Adrenal gland (tissue), 12 donors: ENCODE results near the gene NSL1. TPM values are rescaled to one million over a fixed set of nuclear protein-coding genes. Genes with fewer than 3 reads are reported as not detected.

Experiments used
- DNase-seq, 7 donors: peaks; one replicate each; pipeline ENCODE4 v3.0.0-alpha.2; 2019 to 2020
- H3K27ac ChIP-seq, 5 donors: fragments of 200-600 bp; sonication (generic) in 4 of 5; 1 replicate in 3 of 5; 2 replicates in 2 of 5; pipeline versions ENCODE4 v1.5.1 to v1.8.0; 2016 to 2020; ENCODE audit warnings: mild to moderate bottlenecking in 1 of 5
- H3K27me3 ChIP-seq: fragments of 200-600 bp; 2 replicates; pipeline ENCODE4 v1.8.0; 2021
- H3K36me3 ChIP-seq, 2 donors: fragments of 200-600 bp; replicated peaks in 1 of 2; 1 replicate in 1 of 2; 2 replicates in 1 of 2; pipeline versions ENCODE4 v1.5.1 to v1.8.0; 2018 to 2022
- H3K4me1 ChIP-seq, 2 donors: fragments of 200-600 bp; replicated peaks in 1 of 2; 1 replicate in 1 of 2; 2 replicates in 1 of 2; pipeline versions ENCODE4 v1.5.1 to v1.8.0; 2018 to 2021
- H3K4me3 ChIP-seq, 4 donors: fragments of 200-600 bp; sonication (generic) in 3 of 4; one replicate each; pipeline ENCODE4 v1.5.1; 2016 to 2018
- H3K9me3 ChIP-seq, 3 donors: fragments of 200-600 bp; sonication (generic) in 1 of 3; replicated peaks in 1 of 3; 1 replicate in 2 of 3; 2 replicates in 1 of 3; pipeline versions ENCODE4 v1.5.1 to v1.8.0; 2016 to 2021
- CTCF ChIP-seq, 6 experiments: fragments of 450-650 bp in 4 of 6; fragments of 200-600 bp in 2 of 6; sonication (generic) in 1 of 6; IDR thresholded peaks; 1 replicate in 5 of 6; 2 replicates in 1 of 6; pipeline versions ENCODE4 v1.5.1 to v1.8.0; 2016 to 2021; ENCODE audit warnings: antibody characterized with exemption in 6 of 6, mild to moderate bottlenecking in 2 of 6, moderate library complexity in 1 of 6
- POLR2A ChIP-seq, 2 donors: fragments of 450-650 bp; IDR thresholded peaks; one replicate each; pipeline ENCODE4 v1.6.1; 2017; ENCODE audit warnings: antibody characterized with exemption in 2 of 2, mild to moderate bottlenecking in 2 of 2, moderate library complexity in 1 of 2
- WGBS, 4 donors: extraction: QIAGEN DNeasy Blood & Tissue Kit in 2 of 4; methylation state at CpG; one replicate each; pipeline versions ENCODE4 v1.1.5 to v1.1.7; 2013 to 2017; 5-methylcytosine and 5-hydroxymethylcytosine counted together
- intact Hi-C, 2 donors: fragments of 100-400 bp; cut with DNase I; formaldehyde crosslinking; loops; one replicate each; pipeline versions ENCODE4 v1.14.1 to v1.15.0; 2022 to 2023
- polyA plus RNA-seq, 3 donors: library from polyadenylated mRNA; stranded (reverse); fragments of 200-250 nt in 2 of 3; fragments of 350-450 nt in 1 of 3; fragmentation: Illumina TruSeq in 1 of 3; extraction: RNeasy Lipid Tissue Mini Kit (QIAGEN cat#74804) in 1 of 3; gene quantifications; one replicate each; pipeline ENCODE4 v1.2.3, GENCODE V29; 2013 to 2014
- total RNA-seq, 9 donors: library from RNA; depleted of rRNA in 4 of 9; stranded (reverse); fragments of >200 nt in 4 of 9; fragments of 120-200 nt in 1 of 9; fragmentation: NEBNext Ultra II Directional in 1 of 9; extraction: Animal tissue kit (Norgen Biotek cat#: 25700) in 1 of 9; gene quantifications; one replicate each; pipeline versions ENCODE4 v1.1.0 to v1.2.4, GENCODE V29; 2013 to 2023
- donor health status: healthy with polysubstance abuse.
- donor health status: Bipolar disorder and iron deficiency.
- donor health status: DM: yes; HTN: yes; CAD: no.
- donor health status: DM: no; HTN: no; CAD: no.
- donor health status: DM: no; HTN: no; CAD: no.
- donor health status: DM: yes; HTN: yes; CAD: no.

Gene NSL1
- total and polyA plus RNA-seq, 12 donors: 10.6 to 90.9 (median 29.8) TPM

- no peak overlapping the region for H3K27ac ChIP-seq
- intact Hi-C loops: loop anchor here in 1 of 2 donors (10.0 kb wide), 1 partner anchor 161 kb away; no protein-coding TSS in a partner anchor
- no peak for DNase-seq
- H3K36me3 ChIP-seq: no peaks in the 10 kb centered on the region
- no peaks in the 10 kb centered on the region for H3K4me1 ChIP-seq
- no peaks in the 10 kb centered on the region for H3K27me3 ChIP-seq
- no peak overlapping the region for H3K4me3 ChIP-seq
- WGBS, 4 donors: 87 to 94% (median 94%) methylated on average over 10 to 16 of the region's 16 CpGs
- TF ChIP-seq CTCF (IDR thresholded peaks at IDR 0.05): no peak
- TF ChIP-seq POLR2A (IDR thresholded peaks at IDR 0.05): no peak
- peaks cover 0 to 5% (median 0%) of the 10 kb centered on the region in 3 donors for H3K9me3 ChIP-seq
Observed at GRCh38 chr1:212824201-212824600, 32.6 kb upstream of the NSL1 start.

- 87 to 97% (median 91%) methylated on average over 3 of the region's 3 CpGs for WGBS, 4 donors
- TF ChIP-seq POLR2A (IDR thresholded peaks at IDR 0.05) (no peak), CTCF (IDR thresholded peaks at IDR 0.05) (no peak)
- H3K4me1 ChIP-seq: no peaks in the 10 kb centered on the region
- no peak overlapping the region for H3K4me3 ChIP-seq
- H3K27ac ChIP-seq: no peak overlapping the region
- no peaks in the 10 kb centered on the region for H3K27me3 ChIP-seq
- H3K9me3 ChIP-seq: peaks cover 0 to 5% (median 0%) of the 10 kb centered on the region in 3 donors
- intact Hi-C loops: loop anchor here in 1 of 2 donors (10.0 kb wide), 1 partner anchor 162 kb away; no protein-coding TSS in a partner anchor
- DNase-seq: no peak
- no peaks in the 10 kb centered on the region for H3K36me3 ChIP-seq
Observed at GRCh38 chr1:212822956-212823355, 31.4 kb upstream of the NSL1 start.

- Histone ChIP-seq H3K27ac (no peak overlapping the region), H3K4me1 (no peaks in the 10 kb centered on the region), H3K36me3 (no peaks in the 10 kb centered on the region), H3K9me3 (peaks cover 0 to 5% (median 0%) of the 10 kb centered on the region in 3 donors), H3K27me3 (no peaks in the 10 kb centered on the region), H3K4me3 (no peak overlapping the region)
- intact Hi-C loops: loop anchor here in 1 of 2 donors (10.0 kb wide), 1 partner anchor 164 kb away; no protein-coding TSS in a partner anchor
- no peak for TF ChIP-seq CTCF (IDR thresholded peaks at IDR 0.05)
- no peak for TF ChIP-seq POLR2A (IDR thresholded peaks at IDR 0.05)
- DNase-seq: no peak
- WGBS, 4 donors: 87 to 91% (median 88%) methylated on average over 2 of the region's 2 CpGs
Observed at GRCh38 chr1:212820969-212821368, 29.4 kb upstream of the NSL1 start.

- no peaks in the 10 kb centered on the region for H3K9me3 ChIP-seq
- no peak overlapping the region for H3K27ac ChIP-seq
- DNase-seq: no peak
- H3K36me3 ChIP-seq: no peaks in the 10 kb centered on the region
- no peak overlapping the region for H3K4me3 ChIP-seq
- 36 to 47% (median 43%) methylated on average over 5 of the region's 5 CpGs for WGBS, 4 donors
- no peaks in the 10 kb centered on the region for H3K4me1 ChIP-seq
- no peaks in the 10 kb centered on the region for H3K27me3 ChIP-seq
- TF ChIP-seq CTCF (IDR thresholded peaks at IDR 0.05): no peak
- no peak for TF ChIP-seq POLR2A (IDR thresholded peaks at IDR 0.05)
- intact Hi-C loops: loop anchor here (10.0 kb wide), 2 partner anchors 165 to 175 kb away; no protein-coding TSS in a partner anchor
Observed at GRCh38 chr1:212819726-212820125, 28.1 kb upstream of the NSL1 start.
